HPDE6-E6E7 (cell line): ENCODE measurements around the gene CMA1.

Experiments
- DNase-seq: peaks from one replicate; pipeline ENCODE4 v3.0.0; 2011; ENCODE audit warnings: missing footprints; ENCODE audit errors: extremely low spot score

Gene CMA1

GRCh38 chr14:24465805-24466204 is 42.3 kb downstream of the CMA1 start:
- no peak for DNase-seq

DNA sequence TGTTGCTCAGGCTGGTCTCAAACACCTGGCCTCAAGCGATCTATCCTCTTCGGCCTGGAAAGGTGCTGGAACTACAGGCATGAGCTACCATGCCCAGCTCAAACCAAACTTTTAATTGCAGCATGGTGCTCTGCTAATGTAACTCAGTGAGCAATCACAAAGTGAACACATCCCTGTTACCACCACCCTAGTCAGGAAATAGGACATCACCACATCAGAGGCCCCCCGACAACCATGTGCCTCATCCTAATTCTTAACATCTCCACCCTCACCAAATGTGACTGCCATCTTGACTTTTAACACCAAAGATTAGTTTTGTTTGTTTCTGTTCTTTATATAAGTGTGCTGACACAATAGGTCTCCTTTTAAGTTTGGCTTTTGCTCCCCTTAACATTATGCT is 42.7 kb downstream of the CMA1 start:
- DNase-seq = no peak

DNA sequence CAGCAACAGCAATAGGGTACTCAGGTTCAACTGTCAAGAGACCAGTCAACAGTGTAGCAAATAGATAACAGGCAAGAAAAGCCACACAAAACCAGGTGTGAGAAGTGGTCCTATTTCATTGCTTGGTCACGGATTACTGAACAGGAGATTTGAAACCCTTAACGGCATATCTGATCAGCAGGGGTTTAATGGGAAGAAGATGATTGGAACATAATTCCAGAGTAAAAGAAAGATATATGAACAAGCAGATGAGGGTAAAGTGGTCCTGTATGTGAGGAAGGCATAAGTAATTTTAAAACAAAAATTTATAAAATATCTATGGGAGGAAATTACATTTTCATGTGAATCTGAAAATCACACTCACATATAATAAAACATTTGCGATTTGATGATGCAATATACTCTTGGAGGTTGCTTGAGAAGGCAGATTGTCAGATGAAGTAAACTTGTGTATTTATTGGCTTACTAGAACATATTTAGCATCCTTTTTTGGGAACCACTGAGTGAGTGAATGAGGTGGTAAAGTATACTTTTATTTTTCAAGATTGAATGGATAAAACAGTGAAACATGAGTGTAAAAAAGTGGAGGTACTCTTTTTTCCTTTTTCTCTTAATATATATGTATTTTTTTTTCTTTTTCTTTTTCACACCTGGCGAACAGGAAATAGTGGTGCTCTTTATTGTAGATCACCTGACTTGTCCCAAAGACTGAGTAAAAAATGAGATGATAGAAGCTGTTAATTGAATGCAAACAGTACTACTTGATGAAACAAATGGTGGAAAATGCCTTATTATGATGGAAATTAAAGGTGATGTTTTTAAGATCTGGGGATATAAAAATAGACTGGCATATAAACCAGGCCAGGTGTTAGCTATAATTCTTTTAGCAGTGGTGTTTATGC is 43.9 kb downstream of the CMA1 start:
- DNase-seq = no peak

GRCh38 chr14:24463017-24463883 is 44.8 kb downstream of the CMA1 start:
- DNase-seq = no peak

DNA sequence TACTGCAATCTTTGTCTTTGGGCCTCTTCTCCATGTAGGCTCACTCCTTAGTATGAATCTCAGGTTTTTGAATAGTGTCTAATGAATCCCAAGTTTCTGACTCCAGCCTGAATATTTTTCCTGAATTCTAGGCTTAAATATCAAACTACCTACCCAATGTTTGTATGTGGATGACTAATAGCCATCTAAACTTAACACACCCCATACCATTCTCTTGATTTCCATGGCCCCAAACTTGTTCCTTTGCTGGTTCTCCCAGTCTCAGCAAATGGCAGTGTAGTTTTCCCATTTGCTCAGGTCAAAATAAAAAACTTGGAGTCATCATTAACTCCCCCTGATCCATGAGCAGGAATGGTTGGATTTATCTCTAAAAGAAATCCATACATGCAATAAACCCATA is 46.7 kb downstream of the CMA1 start:
- no peak for DNase-seq

DNA sequence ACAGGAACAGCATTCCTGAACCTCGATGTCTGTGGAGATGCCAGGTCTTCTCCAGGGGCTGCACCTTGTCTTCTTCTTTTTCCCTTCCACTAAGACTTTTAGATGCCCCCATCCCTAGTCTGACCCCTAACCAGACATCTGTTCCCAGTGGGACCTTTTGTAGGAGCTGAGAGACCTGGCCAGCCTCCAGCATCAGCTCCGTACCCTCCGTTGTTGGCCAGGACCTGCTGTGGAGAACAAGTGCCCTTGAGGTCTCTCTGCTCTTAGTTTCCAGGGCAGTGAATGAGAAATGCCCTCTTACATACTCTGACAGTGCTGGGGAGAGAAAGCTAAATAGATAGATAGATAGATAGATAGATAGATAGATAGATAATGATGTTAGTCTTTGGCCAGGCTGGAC is 48.7 kb downstream of the CMA1 start:
- no peak for DNase-seq

GRCh38 chr14:24458736-24459135 is 49.3 kb downstream of the CMA1 start:
- no peak for DNase-seq

- DNase-seq = no peak
Measured at GRCh38 chr14:24456980-24457379, 51.1 kb downstream of the CMA1 start.
